Stimulated activated CD4-positive, alpha-beta T cell treated with anti-CD3 and anti-CD28 coated beads, Interleukin-4, amount 100 ng/mL, for 4 hours (primary cell): ENCODE data around the gene SHROOM3.

Source experiments
- DNase-seq, 2 experiments: peaks; one replicate each; pipeline ENCODE4 v3.0.0-alpha.2; 2020

Gene SHROOM3

GRCh38 chr4:76498550-76498949, 63.5 kb downstream of the SHROOM3 start:
- DNase-seq, result no peak

GRCh38 chr4:76499461-76499860, 64.4 kb downstream of the SHROOM3 start:
- no peak for DNase-seq

- no peak for DNase-seq
These were observed 67.9 kb downstream of the SHROOM3 start for GRCh38 chr4:76502886-76503285.

- no peak for DNase-seq
These were observed 69.8 kb downstream of the SHROOM3 start for GRCh38 chr4:76504613-76505465.

- no peak for DNase-seq
These were observed 76.9 kb downstream of the SHROOM3 start for GRCh38 chr4:76511947-76512346.

GRCh38 chr4:76513482-76513881, 78.5 kb downstream of the SHROOM3 start:
- DNase-seq, result no peak

GRCh38 chr4:76514087-76514486, 79.1 kb downstream of the SHROOM3 start:
- DNase-seq, result no peak

- DNase-seq, result no peak
These were observed 81.2 kb downstream of the SHROOM3 start for GRCh38 chr4:76515975-76516843.

- DNase-seq, result no peak
These were observed 83.2 kb downstream of the SHROOM3 start for GRCh38 chr4:76518241-76518640.

GRCh38 chr4:76523593-76523992, 88.6 kb downstream of the SHROOM3 start:
- no peak for DNase-seq

GRCh38 chr4:76525751-76526150, 90.7 kb downstream of the SHROOM3 start:
- DNase-seq, result no peak

- DNase-seq, result no peak
These were observed 91.6 kb downstream of the SHROOM3 start for GRCh38 chr4:76526585-76526990.

GRCh38 chr4:76527666-76528065, 92.6 kb downstream of the SHROOM3 start:
- DNase-seq, result no peak

GRCh38 chr4:76531597-76531996, 96.6 kb downstream of the SHROOM3 start:
- DNase-seq, result no peak

- no peak for DNase-seq
These were observed 97.8 kb downstream of the SHROOM3 start for GRCh38 chr4:76532805-76533204.

- DNase-seq, result no peak
These were observed 98.3 kb downstream of the SHROOM3 start for GRCh38 chr4:76533314-76533713.

- no peak for DNase-seq
These were observed 100.8 kb downstream of the SHROOM3 start for GRCh38 chr4:76535603-76536372.

- no peak for DNase-seq
These were observed 101.3 kb downstream of the SHROOM3 start for GRCh38 chr4:76536373-76536689.

GRCh38 chr4:76538296-76538695, 103.3 kb downstream of the SHROOM3 start:
- no peak for DNase-seq

GRCh38 chr4:76539979-76540378, 105.0 kb downstream of the SHROOM3 start:
- no peak for DNase-seq

- DNase-seq, result no peak
These were observed 105.5 kb downstream of the SHROOM3 start for GRCh38 chr4:76540486-76540885.

GRCh38 chr4:76543378-76543777, 108.3 kb downstream of the SHROOM3 start:
- no peak for DNase-seq

- DNase-seq, result no peak
These were observed 109.7 kb downstream of the SHROOM3 start for GRCh38 chr4:76544725-76545124.
